ENCODE results near the gene XYLT2. TPM values are rescaled to one million over a fixed set of nuclear protein-coding genes. Genes with fewer than 3 reads are reported as not detected.

The XYLT2 gene
- 15.9 to 25.4 TPM (median 23.4 TPM) in 5 replicates for total RNA-seq (2022; extraction: Qiagen RNA extraction)

DNA sequence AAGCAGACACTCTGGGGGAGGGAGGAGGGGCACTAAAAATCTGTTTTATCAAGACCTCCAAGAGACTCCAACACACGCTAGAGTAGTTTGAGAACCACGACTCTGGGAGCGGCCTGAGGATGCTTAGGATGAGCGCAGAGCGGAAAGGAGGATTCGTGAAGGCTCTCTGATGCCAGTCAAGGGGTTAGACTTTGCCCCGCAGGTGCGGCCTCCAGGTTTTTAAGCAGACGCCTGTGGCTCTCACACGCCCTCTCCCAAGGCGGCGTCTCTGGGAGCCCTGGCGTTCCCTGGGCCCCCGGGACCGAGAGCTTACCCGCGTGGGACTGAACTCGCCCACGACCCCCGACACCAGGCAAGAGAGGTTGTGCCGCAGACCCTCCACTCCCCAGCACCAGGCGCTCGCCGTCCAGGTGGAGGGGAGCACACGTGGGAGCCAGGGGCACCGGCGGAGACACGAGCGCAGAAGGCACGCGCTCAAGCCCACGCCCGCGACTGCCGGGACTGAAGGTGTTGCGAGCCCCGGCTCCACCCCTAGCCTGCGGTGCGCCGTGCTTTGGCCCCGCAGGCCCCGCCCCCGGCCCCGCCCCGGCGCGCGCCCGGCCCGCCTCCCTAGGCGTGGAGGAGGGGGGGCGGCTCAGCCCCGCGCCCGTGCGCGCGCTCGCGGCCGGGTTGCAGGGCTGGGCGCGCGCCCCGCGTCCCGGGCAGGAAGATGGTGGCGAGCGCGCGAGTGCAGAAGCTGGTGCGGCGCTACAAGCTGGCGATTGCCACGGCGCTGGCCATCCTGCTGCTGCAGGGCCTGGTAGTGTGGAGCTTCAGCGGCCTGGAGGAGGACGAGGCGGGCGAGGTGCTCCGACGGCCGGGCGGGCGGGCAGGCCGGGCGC, at the start of gene XYLT2:
TSS of gene XYLT2 (plus strand) at position 695 of the 881 bp plus-strand sequence. CDS start at position 710, 15 bp downstream.

DNA sequence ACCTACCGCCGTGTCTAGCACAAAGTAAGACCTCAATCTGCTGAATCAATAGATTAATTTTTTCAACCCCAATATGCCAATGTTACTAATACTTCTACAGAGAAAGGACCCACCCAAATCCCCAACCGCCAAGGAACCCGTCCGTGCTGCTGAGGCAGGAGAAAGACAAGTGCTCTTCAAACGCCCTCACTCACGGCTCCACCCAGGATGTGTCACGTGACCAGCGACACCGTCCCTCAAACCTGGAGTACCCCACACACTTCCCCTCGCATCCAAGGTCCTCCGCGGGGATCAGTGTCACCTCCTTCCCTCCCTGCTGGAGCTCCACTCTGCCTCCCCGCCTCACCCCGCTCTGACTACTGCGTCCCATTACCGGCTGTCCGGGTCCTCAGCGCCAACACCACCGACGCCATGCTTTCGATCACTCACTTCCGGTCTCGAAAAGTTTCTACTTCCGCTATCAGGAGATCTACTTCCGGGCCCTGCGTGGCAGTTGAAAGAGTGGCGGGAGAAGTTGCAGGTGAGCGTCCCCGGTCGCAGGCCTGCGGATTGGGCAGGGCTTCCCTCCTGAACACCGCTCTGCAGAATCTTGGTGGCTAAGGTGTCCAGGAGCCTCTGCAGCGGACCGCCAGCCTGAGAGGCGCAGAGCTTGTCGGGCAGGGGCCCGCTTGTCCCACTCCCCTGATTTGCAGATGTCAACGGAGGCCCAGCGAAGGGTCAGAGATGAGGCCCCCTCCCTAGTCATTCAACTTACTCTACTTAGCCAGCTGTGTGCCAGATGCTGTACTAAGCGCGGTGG, 27.0 kb downstream of the XYLT2 start, which contains the start of the genes EME1 and MRPL27:
TSS of gene EME1 (plus strand) at position 472 of the 799 bp plus-strand sequence. CDS start 1,980 bp downstream, outside the sequence.
TSS of gene MRPL27 (minus strand) at position 427 of the 799 bp plus-strand sequence. CDS start at position 413, 14 bp downstream.

DNA sequence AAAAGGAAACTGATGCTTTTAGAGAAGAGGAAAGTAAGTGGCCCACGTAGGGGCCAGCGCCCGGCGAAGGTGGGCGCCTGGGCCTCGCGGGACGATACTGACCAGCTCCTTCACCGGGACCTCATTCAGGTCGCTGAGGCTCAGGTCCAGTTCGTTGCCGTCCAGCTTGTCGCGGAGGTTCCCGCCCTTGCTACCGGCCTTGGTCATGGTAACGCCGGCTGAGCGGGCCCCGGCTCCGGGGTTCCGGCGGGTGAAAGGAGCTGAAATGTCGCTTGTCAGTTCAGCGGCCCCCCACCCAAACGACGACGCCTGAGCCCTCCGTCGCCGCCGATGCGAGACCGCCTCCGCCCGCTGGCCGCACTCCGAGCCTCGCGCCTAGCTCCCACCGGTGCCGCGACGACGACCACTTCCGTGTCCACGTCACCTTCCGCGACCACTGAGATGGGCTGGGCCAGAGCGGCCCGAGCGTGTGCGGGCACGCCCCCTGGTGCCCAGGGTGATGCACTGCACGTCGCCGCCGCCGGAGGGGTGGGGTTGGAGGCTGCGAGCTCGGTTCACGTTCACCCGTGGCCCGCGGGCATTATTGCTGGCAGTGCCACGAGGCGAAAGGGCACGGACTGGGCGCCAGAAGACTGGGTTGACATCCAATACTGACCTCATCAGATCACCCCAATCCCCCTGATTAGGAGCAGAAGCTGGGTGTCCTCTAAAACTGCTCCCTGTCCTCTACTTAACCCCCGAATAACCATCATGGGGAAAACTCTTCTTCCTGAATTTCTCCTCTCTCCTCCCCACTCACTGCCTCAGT, 51.4 kb downstream of the XYLT2 start, which contains the start of gene LRRC59:
TSS of gene LRRC59 (minus strand) at position 413 of the 808 bp plus-strand sequence. CDS start at position 207, 206 bp downstream.

Other genes with a start within 250 kb of the XYLT2 start
- 0.36 to 0.65 TPM (median 0.48 TPM) in 5 replicates for gene SAMD14, start 216.0 kb upstream of the XYLT2 start, total RNA-seq (2022; extraction: Qiagen RNA extraction)
- gene PPP1R9B, start 195.4 kb upstream of the XYLT2 start, total RNA-seq (2022; extraction: Qiagen RNA extraction), result 36.3 to 58.1 TPM (median 55.9 TPM) in 5 replicates
- gene SGCA, start 180.1 kb upstream of the XYLT2 start, total RNA-seq (2022; extraction: Qiagen RNA extraction), result 0.54 to 2.3 TPM (median 1.2 TPM) in 5 replicates
- gene COL1A1, start 144.5 kb upstream of the XYLT2 start, total RNA-seq (2022; extraction: Qiagen RNA extraction), result 5.8 to 11.3 TPM (median 9.0 TPM) in 5 replicates
- gene TMEM92, start 71.7 kb upstream of the XYLT2 start, total RNA-seq (2022; extraction: Qiagen RNA extraction), result 14.9 to 17.9 TPM (median 16.1 TPM) in 5 replicates
- 118 to 156 TPM (median 127 TPM) in 5 replicates for gene MRPL27, start 27.1 kb downstream of the XYLT2 start, total RNA-seq (2022; extraction: Qiagen RNA extraction)
- gene EME1, start 27.1 kb downstream of the XYLT2 start, total RNA-seq (2022; extraction: Qiagen RNA extraction), result 13.3 to 14.6 TPM (median 14.3 TPM) in 5 replicates
- 240 to 258 TPM (median 249 TPM) in 5 replicates for gene LRRC59, start 51.4 kb downstream of the XYLT2 start, total RNA-seq (2022; extraction: Qiagen RNA extraction)
- 11.7 to 17.2 TPM (median 12.4 TPM) in 5 replicates for gene ACSF2, start 80.1 kb downstream of the XYLT2 start, total RNA-seq (2022; extraction: Qiagen RNA extraction)
- gene CHAD, start 122.8 kb downstream of the XYLT2 start, total RNA-seq (2022; extraction: Qiagen RNA extraction), result not detected in 5 replicates
- 22.7 to 31.6 TPM (median 31.1 TPM) in 5 replicates for gene RSAD1, start 132.7 kb downstream of the XYLT2 start, total RNA-seq (2022; extraction: Qiagen RNA extraction)
- 0.38 to 0.61 TPM (median 0.54 TPM) in 5 replicates for gene MYCBPAP, start 162.3 kb downstream of the XYLT2 start, total RNA-seq (2022; extraction: Qiagen RNA extraction)
- 0.14 to 0.34 TPM (median 0.18 TPM) in 5 replicates for gene EPN3, start 186.6 kb downstream of the XYLT2 start, total RNA-seq (2022; extraction: Qiagen RNA extraction)
- 58.5 to 82.5 TPM (median 77.0 TPM) in 5 replicates for gene SPATA20, start 201.0 kb downstream of the XYLT2 start, total RNA-seq (2022; extraction: Qiagen RNA extraction)
- gene CACNA1G, start 214.6 kb downstream of the XYLT2 start, total RNA-seq (2022; extraction: Qiagen RNA extraction), result 2.7 to 4.9 TPM (median 4.6 TPM) in 5 replicates

Measured in A549 treated with dexamethasone at 1 μM for 4 hours (cell line).